GM18507 (cell line): ENCODE measurements around the gene NR2C1.

Source experiments
- DNase-seq: peaks from one replicate; pipeline ENCODE4 v3.0.0; 2011; ENCODE audit warnings: low read depth; ENCODE audit not compliant: insufficient read length; ENCODE audit errors: extremely low spot score
- FAIRE-seq: peaks from 2 replicates; lab custom pipeline; 2011; peaks lifted over from hg19 to GRCh38; lab: Jason Lieb, UNC

Gene NR2C1

DNA sequence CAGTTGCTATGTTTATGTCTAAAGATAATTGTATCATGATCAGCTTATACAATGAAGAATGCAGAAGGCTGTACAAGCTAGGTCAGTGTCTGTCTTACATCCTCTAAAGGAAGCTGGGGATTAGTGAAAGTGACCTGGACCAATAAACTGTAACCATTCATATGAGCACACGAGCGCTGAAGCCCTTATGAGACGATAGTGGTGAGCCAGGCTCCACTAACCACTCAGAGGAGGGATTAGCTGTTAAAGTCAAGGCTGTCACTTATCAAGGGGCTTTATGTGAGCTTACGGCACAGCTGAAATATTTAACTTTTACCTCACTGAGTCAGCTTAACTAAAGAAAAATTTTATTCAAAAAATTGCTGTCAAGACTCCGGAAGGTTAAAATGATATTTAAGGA, 100.2 kb downstream of the NR2C1 start:
- DNase-seq (no peak), FAIRE-seq (no peak)

- no peak for FAIRE-seq
- DNase-seq: no peak
Measured at GRCh38 chr12:94972795-94973194, 100.6 kb downstream of the NR2C1 start.

- FAIRE-seq: no peak
Measured at GRCh38 chr12:94971923-94972322, 101.5 kb downstream of the NR2C1 start.

DNA sequence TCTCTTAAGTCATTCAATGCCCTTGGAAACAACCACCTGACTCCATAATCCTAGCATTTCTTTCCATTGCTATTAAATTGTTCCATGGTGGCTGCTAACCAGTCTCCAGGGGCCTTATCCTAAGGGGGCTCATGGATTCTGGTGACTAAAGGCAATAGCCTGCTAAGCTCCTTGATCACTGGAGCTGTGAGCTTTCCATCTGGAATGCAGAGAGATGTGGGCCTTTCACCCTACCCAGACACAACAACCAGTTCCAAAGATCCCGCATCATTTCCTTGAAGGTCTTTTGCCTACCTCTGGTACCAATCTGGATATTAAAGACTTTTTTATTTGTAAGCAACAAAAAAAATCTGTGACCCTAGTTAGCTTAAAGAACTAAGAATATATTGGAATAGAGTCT, 102.9 kb downstream of the NR2C1 start:
- no peak for FAIRE-seq
- no peak for DNase-seq

More at GRCh38 chr12:94971923-94972322, 101.5 kb downstream of the NR2C1 start:
- DNase-seq: no peak
